MM.1S (cell line): ENCODE data around the gene TMEM150A.

Experiments used
- DNase-seq: peaks from one replicate; pipeline ENCODE4 v3.0.0-alpha.2; 2015
- H2AFZ ChIP-seq: fragments of 300-600 bp; sonication (generic); 2 replicates; pipeline ENCODE4 v1.6.0; 2016; ENCODE audit warnings: antibody characterized with exemption, low read length
- H3F3A ChIP-seq: fragments of 300-600 bp; sonication (generic); 2 replicates; pipeline ENCODE4 v1.6.1; 2016; ENCODE audit warnings: mild to moderate bottlenecking, antibody characterized with exemption, low read length, moderate library complexity, mixed read lengths; ENCODE audit not compliant: insufficient read depth
- H3K27ac ChIP-seq: fragments of 300-600 bp; sonication (generic); 2 replicates; pipeline ENCODE4 v1.5.1; 2016; ENCODE audit warnings: mild to moderate bottlenecking, low read length
- H3K27me3 ChIP-seq: fragments of 300-600 bp; sonication (generic); replicated peaks from 2 replicates; pipeline ENCODE4 v1.6.0; 2016; ENCODE audit warnings: low read length; ENCODE audit not compliant: insufficient read depth
- H3K36me3 ChIP-seq: fragments of 300-600 bp; sonication (generic); replicated peaks from 2 replicates; pipeline ENCODE4 v1.6.1; 2016; ENCODE audit warnings: mild to moderate bottlenecking, low read length, mixed read lengths; ENCODE audit not compliant: insufficient read depth
- H3K4me1 ChIP-seq: fragments of 300-600 bp; sonication (generic); 2 replicates; pipeline ENCODE4 v1.6.1; 2016; ENCODE audit warnings: low read length, mixed read lengths
- H3K4me2 ChIP-seq: fragments of 300-600 bp; sonication (generic); 2 replicates; pipeline ENCODE4 v1.6.0; 2016; ENCODE audit warnings: low read depth, low read length
- H3K4me3 ChIP-seq: fragments of 300-600 bp; sonication (generic); 2 replicates; pipeline ENCODE4 v1.5.1; 2016; ENCODE audit warnings: low read length, mixed read lengths
- H3K79me2 ChIP-seq: fragments of 300-600 bp; sonication (generic); 2 replicates; pipeline ENCODE4 v1.6.1; 2016; ENCODE audit warnings: mixed run types, low read length, mixed read lengths
- H3K9ac ChIP-seq: fragments of 300-600 bp; sonication (generic); 2 replicates; pipeline ENCODE4 v1.6.1; 2016; ENCODE audit warnings: low read length, mixed read lengths
- H3K9me2 ChIP-seq: fragments of 300-600 bp; sonication (generic); replicated peaks from 2 replicates; pipeline ENCODE4 v1.6.1; 2016; ENCODE audit warnings: mild to moderate bottlenecking, low read length, mixed read lengths; ENCODE audit not compliant: insufficient read depth
- H3K9me3 ChIP-seq: fragments of 300-600 bp; sonication (generic); replicated peaks from 2 replicates; pipeline ENCODE4 v1.6.1; 2016; ENCODE audit warnings: mild to moderate bottlenecking, low read length, mixed read lengths; ENCODE audit not compliant: insufficient read depth
- H4K20me1 ChIP-seq: fragments of 300-600 bp; sonication (generic); 2 replicates; pipeline ENCODE4 v1.6.1; 2016; ENCODE audit warnings: mild to moderate bottlenecking, low read length, moderate library complexity, mixed read lengths; ENCODE audit not compliant: insufficient read depth
- EZH2 ChIP-seq: fragments of 300-600 bp; sonication (generic); optimal IDR thresholded peaks from 2 replicates; pipeline ENCODE3; 2017; ENCODE audit warnings: low read depth, mild to moderate bottlenecking, antibody characterized with exemption, low read length, mixed read lengths
- EZH2phosphoT487 ChIP-seq: fragments of 300-600 bp; sonication (generic); IDR thresholded peaks from 2 replicates; pipeline ENCODE4 v1.6.1; 2018; ENCODE audit warnings: antibody characterized with exemption, low read length
- TF ChIP-seq, protein P1 (sequence below): fragments of 300-600 bp; sonication (generic); IDR thresholded peaks from 2 replicates; pipeline ENCODE4 v1.5.1; 2016; ENCODE audit warnings: antibody characterized with exemption, low read length, mixed read lengths

The TMEM150A gene

DNA sequence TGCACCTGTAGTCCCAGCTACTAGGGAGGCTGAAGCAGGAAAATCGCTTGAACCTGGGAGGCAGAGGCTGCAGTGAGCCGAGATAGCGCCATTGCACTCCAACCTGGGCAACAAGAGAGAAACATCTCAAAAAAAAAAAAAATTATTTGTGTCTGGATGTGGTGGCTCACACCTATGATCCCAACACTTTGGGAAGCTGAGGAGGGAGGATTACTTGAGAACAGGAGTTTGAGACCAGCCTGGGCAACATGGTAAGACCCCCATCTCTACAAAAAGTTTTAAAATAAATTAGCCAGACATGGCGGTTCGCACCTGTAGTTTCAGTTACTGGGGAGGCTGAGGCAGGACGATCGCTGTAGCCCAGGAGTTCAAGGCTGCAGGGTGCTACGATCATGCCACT is 26.8 kb downstream of the TMEM150A start:
- no peaks in the 10 kb centered on the region for H3F3A ChIP-seq
- TF ChIP-seq EZH2phosphoT487, result no peak
- TF ChIP-seq, protein P1, sequence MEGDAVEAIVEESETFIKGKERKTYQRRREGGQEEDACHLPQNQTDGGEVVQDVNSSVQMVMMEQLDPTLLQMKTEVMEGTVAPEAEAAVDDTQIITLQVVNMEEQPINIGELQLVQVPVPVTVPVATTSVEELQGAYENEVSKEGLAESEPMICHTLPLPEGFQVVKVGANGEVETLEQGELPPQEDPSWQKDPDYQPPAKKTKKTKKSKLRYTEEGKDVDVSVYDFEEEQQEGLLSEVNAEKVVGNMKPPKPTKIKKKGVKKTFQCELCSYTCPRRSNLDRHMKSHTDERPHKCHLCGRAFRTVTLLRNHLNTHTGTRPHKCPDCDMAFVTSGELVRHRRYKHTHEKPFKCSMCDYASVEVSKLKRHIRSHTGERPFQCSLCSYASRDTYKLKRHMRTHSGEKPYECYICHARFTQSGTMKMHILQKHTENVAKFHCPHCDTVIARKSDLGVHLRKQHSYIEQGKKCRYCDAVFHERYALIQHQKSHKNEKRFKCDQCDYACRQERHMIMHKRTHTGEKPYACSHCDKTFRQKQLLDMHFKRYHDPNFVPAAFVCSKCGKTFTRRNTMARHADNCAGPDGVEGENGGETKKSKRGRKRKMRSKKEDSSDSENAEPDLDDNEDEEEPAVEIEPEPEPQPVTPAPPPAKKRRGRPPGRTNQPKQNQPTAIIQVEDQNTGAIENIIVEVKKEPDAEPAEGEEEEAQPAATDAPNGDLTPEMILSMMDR, result no peak
- no peak for TF ChIP-seq EZH2
- no peak for DNase-seq
- H3K9ac ChIP-seq, result no peak overlapping the region
- H3K4me1 ChIP-seq, result peaks cover 11% of the 10 kb centered on the region; the same call in 1 of the 2 replicates
- no peaks in the 10 kb centered on the region for H4K20me1 ChIP-seq
- H3K27ac ChIP-seq, result no peak overlapping the region
- peaks cover 5% of the 10 kb centered on the region for H3K27me3 ChIP-seq
- H3K9me2 ChIP-seq, result no peaks in the 10 kb centered on the region
- no peak overlapping the region for H3K4me2 ChIP-seq
- no peak overlapping the region for H3K4me3 ChIP-seq
- no peaks in the 10 kb centered on the region for H3K9me3 ChIP-seq
- H2AFZ ChIP-seq, result no peak overlapping the region
- H3K79me2 ChIP-seq, result peaks cover 32% of the 10 kb centered on the region
- no peaks in the 10 kb centered on the region for H3K36me3 ChIP-seq

DNA sequence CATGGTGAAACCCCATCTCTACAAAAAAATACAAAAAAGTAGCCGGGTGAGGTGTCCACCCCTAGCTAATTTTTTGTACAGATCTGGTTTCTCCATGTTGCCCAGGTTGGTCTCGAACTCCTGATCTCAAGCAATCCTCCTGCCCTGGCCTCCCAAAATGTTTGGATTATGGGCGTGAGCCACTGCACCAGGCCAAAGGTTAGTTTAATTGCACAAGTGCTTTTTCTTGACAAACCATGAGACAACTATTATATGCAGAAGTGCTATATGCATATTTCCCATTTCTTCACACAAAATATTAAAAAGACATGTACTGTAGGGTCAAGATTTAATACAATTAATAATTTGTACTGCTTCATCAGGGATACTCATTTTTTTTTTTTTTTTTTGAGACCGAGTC is 36.2 kb downstream of the TMEM150A start:
- no peaks in the 10 kb centered on the region for H3F3A ChIP-seq
- no peaks in the 10 kb centered on the region for H4K20me1 ChIP-seq
- no peaks in the 10 kb centered on the region for H3K4me1 ChIP-seq
- peaks cover 6% of the 10 kb centered on the region for H3K27me3 ChIP-seq
- H2AFZ ChIP-seq, result no peak overlapping the region
- H3K79me2 ChIP-seq, result no peaks in the 10 kb centered on the region
- no peak for TF ChIP-seq EZH2phosphoT487
- TF ChIP-seq, protein P1, result no peak
- no peak overlapping the region for H3K9ac ChIP-seq
- H3K27ac ChIP-seq, result no peak overlapping the region
- H3K4me3 ChIP-seq, result no peak overlapping the region
- no peaks in the 10 kb centered on the region for H3K9me3 ChIP-seq
- no peak overlapping the region for H3K4me2 ChIP-seq
- DNase-seq, result no peak
- H3K9me2 ChIP-seq, result no peaks in the 10 kb centered on the region
- no peaks in the 10 kb centered on the region for H3K36me3 ChIP-seq

DNA sequence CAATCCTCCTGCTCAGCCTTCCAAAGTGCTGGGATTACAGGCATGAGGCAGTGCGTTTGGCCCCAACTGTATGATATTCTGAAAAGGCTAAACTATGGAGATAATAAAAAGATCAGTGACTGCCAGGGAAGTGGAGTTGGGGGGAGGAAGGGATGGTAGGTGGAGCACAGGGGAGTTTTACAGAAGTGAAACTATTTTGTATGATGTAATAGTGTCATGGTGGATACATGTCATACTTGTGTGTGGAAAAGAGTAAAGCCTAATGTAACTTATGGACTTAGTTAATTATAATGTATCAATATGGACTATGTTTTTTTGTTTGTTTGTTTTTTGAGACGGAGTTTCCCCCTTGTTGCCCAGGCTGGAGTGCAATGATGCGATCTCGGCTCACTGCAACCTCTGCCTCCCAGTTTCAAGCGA is 38.3 kb downstream of the TMEM150A start:
- H3K9me3 ChIP-seq, result no peaks in the 10 kb centered on the region

More for the DNA sequence above, 38.3 kb downstream of the TMEM150A start:
- Histone ChIP-seq H3K27ac (no peak overlapping the region), H3F3A (no peaks in the 10 kb centered on the region), H3K4me3 (no peak overlapping the region), H3K9me2 (no peaks in the 10 kb centered on the region), H3K4me1 (no peaks in the 10 kb centered on the region), H3K27me3 (no peaks in the 10 kb centered on the region), H4K20me1 (no peaks in the 10 kb centered on the region), H3K9ac (no peak overlapping the region), H3K79me2 (peaks cover 16% of the 10 kb centered on the region), H3K4me2 (no peak overlapping the region), H2AFZ (no peak overlapping the region), H3K36me3 (no peaks in the 10 kb centered on the region)
- TF ChIP-seq, protein P1, result no peak
- TF ChIP-seq EZH2 (no peak), EZH2phosphoT487 (no peak)
- no peak for DNase-seq
